GM13977 (cell line): ENCODE data around the gene ZER1.
A peak's percentile ranks its signal among the peaks of the same experiment; 100 is the strongest.

Experiments used
- DNase-seq: peaks from one replicate; pipeline ENCODE4 v3.0.0; 2012; ENCODE audit warnings: low spot score
- in situ Hi-C: fragments of 300-500 bp; cut with MboI; formaldehyde crosslinking; loops from one replicate; pipeline ENCODE4 v1.12.0; 2022; ENCODE audit warnings: low sequenced_read_pairs, low pct_unique_long_range_greater_than_20kb, mixed read lengths, inconsistent platforms; ENCODE audit not compliant: unreplicated experiment
- TF ChIP-seq, protein P1 (sequence below): IDR thresholded peaks from 2 replicates; pipeline ENCODE4 v1.5.1; 2012; ENCODE audit warnings: mild to moderate bottlenecking, control low read depth; ENCODE audit not compliant: insufficient read depth; ENCODE audit errors: extremely low read depth, missing control alignments

ZER1 gene

DNA sequence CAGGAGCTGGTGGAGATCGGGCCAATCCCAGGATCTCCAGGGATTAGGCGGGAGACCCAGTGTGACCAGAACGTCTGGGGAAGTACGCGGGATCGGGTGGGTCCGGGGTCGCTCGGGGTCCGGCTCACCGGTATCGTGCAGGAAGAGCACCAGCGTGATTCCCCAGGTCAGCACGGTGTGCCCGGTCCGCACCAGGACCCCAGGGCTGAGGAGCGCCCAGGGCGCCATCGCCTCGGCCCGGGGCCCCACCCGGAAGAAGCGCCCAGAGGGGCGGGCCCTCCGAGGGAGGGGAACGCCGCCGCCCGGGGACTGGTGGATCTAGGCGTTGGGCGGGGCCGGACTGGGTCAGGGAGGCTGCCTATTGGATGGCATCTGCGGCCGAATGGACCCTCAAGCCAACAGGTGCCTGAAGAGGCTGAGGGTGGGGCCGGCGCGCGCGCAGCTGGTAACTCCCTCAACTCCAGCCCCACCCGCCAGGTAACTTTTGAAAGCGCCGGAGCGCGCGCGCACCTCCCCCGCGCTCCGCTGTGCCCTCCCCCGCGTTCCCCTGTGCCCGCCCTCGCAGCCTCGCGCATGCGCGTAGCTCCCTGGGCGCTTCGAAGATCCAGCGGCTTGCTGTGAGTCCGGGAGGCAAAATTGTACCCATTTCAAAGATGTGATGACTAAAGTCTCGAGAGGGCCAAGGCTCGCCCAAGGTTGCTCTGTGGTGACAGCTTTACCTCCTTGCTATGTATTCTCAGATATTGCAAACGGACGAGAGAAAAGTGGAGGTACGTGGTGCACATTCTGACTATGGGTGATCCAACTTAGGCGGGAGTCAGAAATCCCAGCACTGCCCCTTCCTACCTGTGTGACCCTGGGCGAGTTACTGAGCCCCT lies 47.6 kb downstream of the ZER1 start, which contains the start of gene ZDHHC12:
Gene ZDHHC12 (minus strand): TSS at position 262 of the 878 bp plus-strand sequence. CDS start 34 bp downstream, at position 228.
- peak; percentile 100 for DNase-seq
- TF ChIP-seq, protein P1, sequence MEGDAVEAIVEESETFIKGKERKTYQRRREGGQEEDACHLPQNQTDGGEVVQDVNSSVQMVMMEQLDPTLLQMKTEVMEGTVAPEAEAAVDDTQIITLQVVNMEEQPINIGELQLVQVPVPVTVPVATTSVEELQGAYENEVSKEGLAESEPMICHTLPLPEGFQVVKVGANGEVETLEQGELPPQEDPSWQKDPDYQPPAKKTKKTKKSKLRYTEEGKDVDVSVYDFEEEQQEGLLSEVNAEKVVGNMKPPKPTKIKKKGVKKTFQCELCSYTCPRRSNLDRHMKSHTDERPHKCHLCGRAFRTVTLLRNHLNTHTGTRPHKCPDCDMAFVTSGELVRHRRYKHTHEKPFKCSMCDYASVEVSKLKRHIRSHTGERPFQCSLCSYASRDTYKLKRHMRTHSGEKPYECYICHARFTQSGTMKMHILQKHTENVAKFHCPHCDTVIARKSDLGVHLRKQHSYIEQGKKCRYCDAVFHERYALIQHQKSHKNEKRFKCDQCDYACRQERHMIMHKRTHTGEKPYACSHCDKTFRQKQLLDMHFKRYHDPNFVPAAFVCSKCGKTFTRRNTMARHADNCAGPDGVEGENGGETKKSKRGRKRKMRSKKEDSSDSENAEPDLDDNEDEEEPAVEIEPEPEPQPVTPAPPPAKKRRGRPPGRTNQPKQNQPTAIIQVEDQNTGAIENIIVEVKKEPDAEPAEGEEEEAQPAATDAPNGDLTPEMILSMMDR = no peak
- in situ Hi-C loops = no loop called here

DNA sequence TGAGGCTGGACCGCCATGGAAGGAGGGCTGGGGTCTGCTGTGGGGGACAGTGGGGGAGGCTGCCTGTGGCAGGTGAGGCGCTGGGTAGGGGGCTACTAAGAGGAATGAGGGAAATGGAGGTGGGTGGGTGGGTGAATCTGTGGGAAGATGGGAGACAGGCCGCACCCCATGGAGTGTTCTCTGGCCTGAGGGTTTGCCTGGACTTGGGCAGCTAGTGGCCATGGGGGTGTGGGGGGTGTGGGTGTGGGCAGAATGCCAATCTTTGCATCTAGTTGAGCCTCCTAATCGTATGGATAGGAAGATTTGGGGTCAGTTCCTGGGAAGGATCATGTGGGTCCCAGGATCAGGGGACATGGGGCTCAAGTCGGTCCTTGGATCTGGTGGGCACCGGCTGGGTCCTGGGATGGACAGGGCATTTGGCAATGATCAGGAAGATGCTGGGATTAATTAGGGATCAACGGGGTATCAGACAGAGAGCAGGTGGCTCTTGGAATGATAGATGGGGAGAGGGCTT lies 48.3 kb downstream of the ZER1 start:
- TF ChIP-seq, protein P1 = no peak
- in situ Hi-C loops = no loop called here
- no peak for DNase-seq

DNA sequence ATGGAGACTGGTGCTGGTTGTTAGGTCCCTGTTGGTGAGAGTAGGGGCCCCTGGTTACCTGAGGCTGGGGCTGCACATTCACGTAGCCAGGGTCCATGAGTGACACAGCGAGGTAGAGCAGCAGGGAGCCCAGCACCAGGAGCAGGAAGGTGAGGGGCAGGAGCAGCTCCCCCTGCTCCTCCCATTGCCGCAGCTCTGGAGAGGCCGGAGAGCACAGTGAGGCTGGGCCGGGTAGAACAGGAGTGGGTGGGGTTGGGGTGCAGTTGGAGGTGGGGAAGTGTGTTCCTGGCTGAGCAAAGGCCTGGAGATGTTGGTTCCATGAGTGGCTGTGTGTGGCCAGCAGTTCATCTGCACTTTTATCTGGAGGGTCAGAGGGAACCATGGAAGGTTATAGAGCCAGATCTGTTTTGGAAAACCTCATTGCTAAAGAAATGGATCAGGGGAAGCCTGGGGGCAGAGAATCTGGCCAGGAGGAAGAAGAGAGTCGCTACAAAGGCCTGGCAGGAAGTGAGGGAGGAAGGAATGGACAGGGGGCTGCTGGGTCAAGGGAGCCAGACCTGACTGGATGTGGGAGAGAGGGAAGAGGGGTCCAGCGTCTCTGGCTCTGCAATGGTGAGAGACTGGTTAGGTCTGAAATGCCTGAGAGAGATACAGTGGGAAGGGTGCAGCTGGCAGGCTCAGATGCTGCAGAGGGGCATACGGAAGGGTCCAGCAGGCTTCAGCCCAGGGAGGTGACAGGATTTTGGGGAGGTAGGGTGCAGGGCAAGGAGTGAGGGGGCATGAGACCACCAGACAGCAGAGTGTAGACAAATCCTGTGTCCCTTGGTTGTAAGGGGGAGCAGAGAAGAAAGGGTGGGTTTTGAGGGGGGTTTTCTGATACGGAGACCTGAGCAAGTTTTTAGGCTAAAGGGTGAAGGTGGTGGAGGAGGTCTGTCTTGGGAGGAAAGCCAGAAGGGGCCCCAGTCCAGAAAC lies 49.1 kb downstream of the ZER1 start:
- TF ChIP-seq, protein P1 = no peak
- in situ Hi-C loops = no loop called here
- no peak for DNase-seq

DNA sequence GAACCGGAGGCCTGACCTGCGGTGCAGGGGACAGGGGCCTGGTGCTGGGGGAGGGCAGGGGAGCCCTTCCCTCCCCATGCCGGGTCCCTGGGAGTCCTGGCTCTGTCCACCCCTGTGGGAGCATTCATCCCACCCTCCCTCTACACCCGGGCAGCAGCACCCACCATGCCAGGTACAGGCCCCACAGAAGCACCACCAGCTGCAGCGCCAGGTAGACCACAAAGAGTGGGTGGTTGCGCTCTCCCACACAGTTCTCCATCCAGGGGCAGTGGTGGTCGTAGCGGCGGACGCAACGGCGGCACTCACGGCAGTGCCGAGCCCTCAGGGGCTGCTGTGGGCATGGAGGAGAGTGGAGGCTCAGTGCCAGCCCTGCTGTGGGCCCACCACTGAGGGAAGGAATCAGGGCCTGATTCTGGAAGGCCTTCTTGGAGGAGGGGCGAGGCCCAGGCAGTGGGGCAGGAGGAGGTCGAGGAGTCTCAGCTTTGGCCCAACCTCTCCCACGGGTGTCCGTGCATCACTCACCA lies 50.2 kb downstream of the ZER1 start:
- in situ Hi-C loops = no loop called here
- DNase-seq = no peak
- TF ChIP-seq, protein P1 = no peak

DNA sequence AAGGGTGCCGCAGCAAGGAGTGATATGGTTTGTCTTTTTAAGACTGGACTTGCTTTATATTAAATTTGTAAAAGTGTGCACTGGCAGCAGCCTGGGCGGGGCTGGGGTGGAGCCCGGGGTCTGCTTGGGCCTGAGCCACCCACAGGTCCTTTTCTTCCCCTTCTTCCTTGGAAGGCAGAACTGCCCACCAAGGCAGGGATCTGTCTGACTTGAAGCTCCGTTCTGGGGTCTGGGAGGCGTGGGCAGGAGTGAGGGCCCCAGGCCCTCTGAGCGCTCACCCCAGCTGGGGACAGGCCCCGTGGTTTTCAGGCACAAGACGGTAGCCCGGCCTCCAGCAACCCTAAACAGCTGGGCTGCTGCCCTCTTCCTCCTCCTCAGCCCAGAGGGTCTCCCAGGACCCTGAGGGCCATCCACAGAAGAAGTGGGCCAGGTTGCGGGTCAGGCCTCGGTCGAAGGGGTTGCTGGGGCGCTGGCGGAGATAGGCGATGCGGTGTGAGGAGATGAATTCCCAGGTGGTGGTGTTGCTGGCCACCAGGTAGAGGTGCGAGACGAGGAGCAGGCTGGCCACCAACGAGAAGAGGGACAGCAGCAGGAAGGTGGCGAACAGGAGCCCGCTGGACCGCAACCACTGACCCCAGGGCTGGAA lies 50.8 kb downstream of the ZER1 start:
- DNase-seq = no peak
- TF ChIP-seq, protein P1 = no peak
- in situ Hi-C loops = no loop called here
